Smooth muscle cell of the pulmonary artery (primary cell): Measurements from ENCODE around the gene ARPC5L. TPM values are rescaled to one million over a fixed set of nuclear protein-coding genes. Genes with fewer than 3 reads are reported as not detected.

Source experiments
- total RNA-seq: library from RNA; depleted of rRNA; stranded (reverse); fragments of >200 nt; gene quantifications from 2 replicates; pipeline ENCODE4 v1.2.3, GENCODE V29; 2014

ARPC5L gene
- 7.6 and 13.3 TPM in 2 replicates for total RNA-seq

GRCh38 chr9:124861342-124862229, at the start of gene ARPC5L, which contains the start of gene RPL35:
Gene ARPC5L, plus strand, starts transcription at chr9:124862130. Its CDS starts 7,161 bp downstream, at chr9:124869291.
Gene RPL35, minus strand, starts transcription at chr9:124861957. Its CDS starts 45 bp downstream, at chr9:124861912.

GRCh38 chr9:124852829-124853531, 8.9 kb upstream of the ARPC5L start, which contains the start of gene WDR38:
Gene WDR38, plus strand, starts transcription at chr9:124853460. Its CDS starts 72 bp downstream, at chr9:124853532.

Other genes starting within 250 kb of the ARPC5L start
- gene NR6A1, start 90.8 kb upstream of the ARPC5L start, total RNA-seq, result 0.39 and 0.69 TPM in 2 replicates
- 1.3 and 1.6 TPM in 2 replicates for gene OLFML2A, start 85.0 kb upstream of the ARPC5L start, total RNA-seq
- not detected in 2 replicates for gene WDR38, start 8.7 kb upstream of the ARPC5L start, total RNA-seq
- gene RPL35, start 173 bp upstream of the ARPC5L start, total RNA-seq, result 831 and 878 TPM in 2 replicates
- 11.8 and 16.6 TPM in 2 replicates for gene GOLGA1, start 79.0 kb downstream of the ARPC5L start, total RNA-seq